ENCODE results near the gene SPIRE2.
A peak's percentile ranks its signal among the peaks of the same experiment; 100 is the strongest.
"Not testable (repeated sequence)": the region's sequence is repeated elsewhere in the genome, so short reads cannot be mapped to it uniquely, and the experiment has no call there.

SPIRE2 gene

DNA sequence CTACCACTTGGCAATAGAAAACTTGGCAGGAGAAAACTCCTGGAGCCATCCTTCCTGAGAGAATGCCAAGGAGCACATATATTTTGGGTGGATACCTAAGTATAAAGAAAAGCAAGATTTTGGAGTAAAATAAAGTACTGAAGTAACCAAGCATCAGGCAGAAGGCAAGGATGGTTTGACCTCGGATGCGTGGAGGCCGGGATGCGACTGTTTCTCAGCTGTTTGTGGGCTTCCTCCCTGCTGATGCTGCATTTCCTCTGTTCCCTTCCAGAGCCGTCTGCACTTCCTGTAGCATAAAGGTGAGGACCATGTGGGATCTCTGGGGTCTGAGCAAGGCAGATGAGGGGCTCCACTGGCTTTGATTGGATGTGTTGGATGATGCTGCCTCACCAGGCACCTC is 39.6 kb downstream of the SPIRE2 start:
- no peak for DNase-seq

- no peak for DNase-seq
Measured at GRCh38 chr16:89869911-89870310, 41.6 kb downstream of the SPIRE2 start.

GRCh38 chr16:89870440-89870839 is 42.2 kb downstream of the SPIRE2 start:
- DNase-seq = no peak

- no peak for DNase-seq
Measured at GRCh38 chr16:89871895-89872294, 43.6 kb downstream of the SPIRE2 start.

DNA sequence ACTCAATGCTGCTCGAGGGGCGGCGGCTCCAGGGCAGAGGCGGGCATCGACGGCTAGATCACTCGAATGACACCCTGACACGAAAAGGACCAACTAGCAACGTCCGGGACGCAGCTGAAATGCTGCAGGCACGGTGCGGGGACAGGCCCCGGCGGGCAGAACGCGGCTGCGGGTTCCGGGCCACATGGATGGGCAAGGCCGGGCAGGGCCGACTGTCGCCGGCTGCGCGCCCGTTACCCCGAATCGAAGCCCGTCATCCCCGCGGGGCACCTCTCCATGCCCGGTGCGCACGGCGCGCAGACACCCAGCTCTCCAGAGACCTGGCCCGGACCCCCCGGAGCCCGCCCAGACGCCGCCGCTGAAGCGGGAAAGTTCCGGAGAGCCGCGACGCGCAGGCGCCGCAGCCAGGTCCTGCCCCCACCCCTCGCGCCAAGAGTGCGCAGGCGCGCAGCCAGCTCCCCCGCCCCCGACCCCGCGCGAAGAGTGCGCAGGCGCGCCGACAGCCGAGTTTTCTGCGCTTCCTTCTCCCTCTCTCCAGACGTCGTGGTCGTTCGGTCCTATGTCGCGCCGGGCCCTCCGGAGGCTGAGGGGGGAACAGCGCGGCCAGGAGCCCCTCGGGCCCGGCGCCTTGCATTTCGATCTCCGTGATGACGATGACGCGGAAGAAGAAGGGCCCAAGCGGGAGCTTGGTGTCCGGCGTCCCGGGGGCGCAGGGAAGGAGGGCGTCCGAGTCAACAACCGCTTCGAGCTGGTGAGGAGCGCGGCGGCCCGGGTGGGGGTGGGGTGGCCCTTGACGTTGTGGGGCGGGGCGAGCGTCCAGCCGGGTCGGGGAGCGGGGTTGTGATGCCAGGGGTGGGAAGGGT is 45.1 kb downstream of the SPIRE2 start, which contains the start of gene TCF25:
TSS of gene TCF25 (plus strand) at position 484 of the 863 bp plus-strand sequence. CDS start at position 560, 76 bp downstream.
- peak; percentile 87 for DNase-seq

DNA sequence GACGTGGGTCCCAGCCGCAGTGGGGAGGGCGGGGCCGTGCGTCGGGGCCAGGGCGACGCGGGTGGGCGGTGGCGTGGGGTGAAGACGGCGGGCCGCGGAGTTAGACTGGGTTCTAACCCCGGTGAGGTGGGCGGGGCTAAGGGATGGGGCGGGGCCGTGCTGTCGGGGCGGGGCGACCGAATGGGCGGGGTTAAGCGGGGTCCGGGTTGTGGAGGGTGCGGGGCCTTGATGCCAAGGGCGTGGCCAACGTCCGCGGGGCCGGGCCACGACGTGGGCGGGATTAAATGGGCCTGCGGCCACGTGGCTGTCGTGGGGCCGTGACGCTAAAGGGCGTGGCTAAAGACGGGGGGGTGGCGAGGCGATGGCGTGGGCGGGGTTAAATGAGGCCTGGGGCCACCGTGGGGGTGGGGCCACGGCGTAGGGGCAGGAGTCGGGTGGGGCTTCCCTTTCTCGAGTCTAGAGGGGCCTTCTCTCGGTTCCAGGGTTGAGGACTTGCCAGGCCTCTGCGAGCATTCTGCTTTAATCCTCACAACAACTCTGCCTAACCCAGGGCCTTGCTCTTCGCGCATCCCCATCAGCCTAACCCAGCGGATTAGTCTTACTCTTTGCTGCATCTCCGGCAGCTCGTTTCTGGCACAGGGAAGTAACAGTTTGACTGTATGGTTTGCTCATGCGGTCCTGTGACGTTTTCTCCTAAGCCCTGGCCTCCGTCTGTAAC is 45.9 kb downstream of the SPIRE2 start:
- DNase-seq = peak; percentile 85

GRCh38 chr16:89879123-89879522 is 50.8 kb downstream of the SPIRE2 start:
- not testable (repeated sequence) for DNase-seq

DNA sequence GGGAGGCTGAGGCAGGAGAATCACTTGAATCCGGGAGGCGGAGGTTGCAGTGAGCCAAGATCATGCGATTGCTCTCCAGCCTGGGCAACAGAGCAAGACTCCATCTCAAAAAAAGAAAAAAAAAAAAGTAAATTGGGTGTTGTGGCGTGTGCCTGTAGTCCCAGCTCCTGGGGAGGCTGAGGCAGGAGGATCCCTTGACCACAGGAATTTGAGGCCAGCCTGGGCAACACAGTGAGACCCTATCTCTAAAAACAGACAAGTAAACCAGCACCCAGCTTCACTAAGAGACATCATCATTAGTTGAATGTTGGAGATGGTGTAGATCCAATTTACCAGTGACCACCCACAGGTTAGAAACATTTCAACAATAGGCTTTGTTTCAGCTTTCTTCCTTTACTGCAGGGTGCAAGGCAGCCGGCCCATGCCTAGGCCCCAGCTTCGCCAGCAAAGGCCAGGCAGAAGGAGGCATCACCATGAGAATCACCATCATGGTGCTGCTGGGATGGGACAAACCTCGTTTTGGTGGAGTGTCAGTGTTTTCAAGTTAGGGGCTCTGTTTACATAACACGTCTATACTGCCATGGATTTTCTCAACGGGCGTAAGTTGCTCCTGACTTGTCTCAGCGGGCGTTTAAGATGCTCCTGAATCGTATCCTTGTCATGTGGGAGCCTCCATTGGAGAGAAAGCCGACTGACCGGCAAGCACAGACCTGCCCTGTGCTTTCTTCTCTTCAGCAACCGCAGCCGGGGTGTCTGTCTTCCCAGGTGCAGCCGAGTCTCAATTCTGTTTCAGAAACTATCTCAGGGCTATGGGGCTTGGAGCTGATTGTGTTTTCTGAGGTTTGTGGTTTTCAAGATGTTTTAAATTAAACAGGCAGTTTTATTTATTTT is 52.4 kb downstream of the SPIRE2 start:
- DNase-seq = no peak

- no peak for DNase-seq
Measured at GRCh38 chr16:89881368-89881730, 53.1 kb downstream of the SPIRE2 start.

GRCh38 chr16:89883346-89884040 is 55.2 kb downstream of the SPIRE2 start:
- DNase-seq = no peak

GRCh38 chr16:89884041-89884421 is 55.8 kb downstream of the SPIRE2 start:
- DNase-seq = no peak

GRCh38 chr16:89887243-89887642 is 59.0 kb downstream of the SPIRE2 start:
- no peak for DNase-seq

- DNase-seq = no peak
Measured at GRCh38 chr16:89890200-89890599, 61.9 kb downstream of the SPIRE2 start.

DNA sequence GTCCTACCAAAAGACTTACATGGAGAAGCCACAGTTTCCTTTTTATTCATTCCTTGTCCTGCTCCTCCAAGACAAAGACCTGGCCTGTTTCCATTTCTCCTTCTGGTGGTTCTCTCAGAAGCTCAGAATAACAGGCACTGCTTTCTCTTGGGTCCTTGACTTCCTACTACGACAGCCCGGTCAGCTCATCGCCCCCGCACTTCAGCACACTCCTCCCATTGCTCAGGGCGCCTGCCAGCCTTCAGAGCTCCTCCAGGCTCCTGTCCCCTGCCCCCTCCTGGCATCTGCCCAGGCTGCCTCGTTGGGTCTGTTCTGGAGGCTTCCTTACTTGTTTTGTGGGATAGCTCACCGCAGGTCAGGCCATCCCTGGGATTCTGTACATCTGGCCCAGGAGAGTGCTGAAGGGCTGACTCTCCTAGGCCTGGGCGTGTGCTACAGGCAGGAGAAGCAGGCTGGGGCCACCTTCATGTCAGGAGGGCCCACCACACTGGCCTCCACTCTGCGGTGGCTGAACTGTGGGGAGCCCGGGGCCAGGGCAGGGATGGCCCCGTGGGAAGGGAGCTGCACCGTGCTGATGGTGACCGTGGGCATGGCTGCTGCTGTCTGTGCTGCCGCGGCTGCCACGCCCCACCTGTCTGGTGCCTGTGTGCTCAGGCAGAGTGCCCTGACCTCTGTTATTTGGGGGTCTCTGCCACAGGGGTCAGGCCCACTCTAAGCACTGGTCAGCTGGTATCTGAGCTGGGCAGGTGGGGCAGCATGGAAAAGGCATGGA is 62.8 kb downstream of the SPIRE2 start:
- no peak for DNase-seq

- DNase-seq = no peak
Measured at GRCh38 chr16:89892055-89892630, 63.9 kb downstream of the SPIRE2 start.

GRCh38 chr16:89892635-89893034 is 64.4 kb downstream of the SPIRE2 start:
- DNase-seq = no peak

DNA sequence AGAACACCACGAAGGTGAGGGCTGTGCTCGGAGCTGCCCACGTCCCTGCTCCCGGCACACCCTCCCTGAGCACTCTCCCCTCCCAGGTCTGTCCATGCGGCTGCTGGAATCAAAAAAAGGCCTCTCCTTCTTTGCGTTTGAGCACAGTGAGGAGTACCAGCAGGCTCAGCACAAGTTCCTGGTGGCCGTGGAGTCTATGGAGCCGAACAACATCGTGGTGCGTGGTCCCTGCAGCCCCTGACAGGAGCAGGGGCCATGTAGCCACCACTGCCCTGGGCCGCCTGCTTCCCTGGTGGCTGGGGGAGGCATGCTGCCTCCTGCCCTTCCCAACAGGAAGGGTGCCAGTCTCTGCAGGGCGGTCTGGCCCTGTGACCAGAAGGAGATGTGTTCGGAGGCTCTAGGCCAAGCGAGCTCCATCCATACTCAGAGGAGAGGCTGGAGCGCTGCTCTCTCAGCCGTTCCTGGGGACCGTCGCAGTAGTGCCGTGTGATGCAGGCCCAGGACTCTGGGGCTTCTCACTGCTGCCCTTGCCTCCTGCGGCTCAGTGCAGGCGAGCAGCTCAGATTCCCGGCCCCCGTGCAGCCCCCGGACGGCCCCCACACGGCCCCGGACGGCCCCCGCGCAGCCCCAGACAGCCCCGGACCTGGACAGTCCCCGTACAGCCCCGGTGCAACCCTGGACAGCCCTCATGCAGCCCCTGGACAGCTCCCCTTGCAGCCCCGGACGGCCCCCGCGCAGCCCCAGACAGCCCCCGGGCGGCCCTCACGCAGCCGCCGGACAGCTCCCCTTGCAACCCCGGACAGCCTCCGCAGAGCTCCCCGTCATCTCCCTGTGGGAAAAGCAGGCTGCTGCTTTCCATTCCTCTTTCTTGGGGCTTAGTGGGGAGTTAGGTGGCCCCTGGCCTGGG is 65.6 kb downstream of the SPIRE2 start:
- DNase-seq = no peak

DNA sequence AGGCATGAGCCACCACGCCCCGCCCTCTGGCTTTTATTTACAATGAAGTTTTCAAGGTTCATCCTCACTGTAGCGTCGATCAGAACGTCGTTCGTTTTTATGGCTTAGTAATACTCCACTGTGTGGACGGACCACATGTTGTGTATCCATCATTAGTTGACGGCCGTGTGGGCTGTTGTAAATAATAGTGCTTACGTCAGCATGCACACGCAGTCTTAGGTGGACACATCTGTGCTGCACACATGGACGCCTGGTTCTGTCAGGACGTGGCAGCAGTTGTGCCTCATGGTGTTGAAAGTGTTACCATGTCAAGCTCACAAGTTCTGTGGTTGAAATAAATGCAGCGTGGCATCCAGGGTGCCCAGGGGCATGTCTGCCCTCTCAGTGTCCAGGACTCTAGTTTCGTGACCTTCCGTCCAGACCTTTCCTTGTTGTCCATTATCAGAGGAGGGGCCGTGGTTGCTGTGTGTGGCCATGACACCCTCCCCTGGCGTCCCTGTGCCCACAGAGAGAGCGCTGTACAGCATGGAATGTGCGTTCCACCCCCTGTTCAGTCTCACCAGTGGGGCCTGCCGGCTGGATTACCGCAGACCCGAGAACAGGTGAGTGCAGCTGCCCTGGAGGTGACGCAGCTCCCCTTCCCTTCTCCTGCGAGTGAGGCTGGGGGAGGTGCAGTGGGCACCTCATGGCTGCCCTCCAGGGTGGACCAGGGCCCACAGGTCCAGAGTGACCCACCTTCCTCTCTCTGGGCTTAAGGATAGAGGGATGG is 67.4 kb downstream of the SPIRE2 start:
- no peak for DNase-seq

DNA sequence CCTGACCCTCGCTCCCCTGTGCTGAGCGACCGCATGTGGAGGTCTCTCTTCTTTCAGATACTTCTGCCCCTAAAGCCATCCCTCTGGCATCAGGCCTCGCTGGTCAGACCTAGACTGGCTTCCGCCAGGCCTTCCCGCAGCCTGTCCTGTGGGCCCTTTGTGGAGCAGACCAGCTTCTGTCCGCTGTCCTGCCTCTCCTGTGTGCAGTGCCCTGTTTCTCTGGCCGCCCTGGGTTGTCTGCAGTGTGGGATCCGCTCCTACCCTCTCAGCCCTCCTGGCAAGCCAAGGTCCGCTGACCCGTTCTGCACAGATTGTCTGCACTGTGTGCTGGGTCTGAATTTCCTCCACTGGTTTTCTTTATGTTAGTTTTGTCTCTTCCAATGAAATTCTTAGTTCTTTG is 68.9 kb downstream of the SPIRE2 start:
- no peak for DNase-seq

Data from NCI-H1092 treated with DMSO at 0.1 percent for 48 hours (cell line).